Measurements from ENCODE around the gene INCENP.

DNA sequence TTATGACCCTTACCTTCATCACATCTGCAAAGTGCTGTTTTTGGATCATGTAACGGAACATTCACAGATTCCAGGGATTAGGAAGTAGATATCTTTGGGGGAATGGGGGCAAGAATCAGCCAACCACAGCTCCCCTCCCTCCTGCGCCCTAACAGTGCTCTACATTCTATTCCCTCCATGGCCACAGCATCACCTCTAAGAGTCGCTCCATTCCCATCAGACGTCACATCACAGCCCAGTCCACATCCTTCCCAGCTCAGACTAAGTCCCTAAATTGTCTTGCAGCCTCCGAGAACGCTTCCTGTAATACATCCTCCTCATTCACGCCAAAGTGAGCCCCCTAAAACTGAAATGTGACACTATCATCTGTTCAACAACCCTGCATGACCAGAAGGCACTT is 72.1 kb downstream of the INCENP start:
- TF ChIP-seq ESRRA (CRISPR knock-in tag; IDR thresholded peaks at IDR 0.05; ENCODE audit: low read depth) (no peak), TAF1 (CRISPR knock-in tag; IDR thresholded peaks at IDR 0.05) (no peak), ZNF768 (CRISPR knock-in tag; IDR thresholded peaks at IDR 0.05) (no peak), TCF12 (IDR thresholded peaks at IDR 0.05) (no peak), TCF12 (CRISPR knock-in tag; IDR thresholded peaks at IDR 0.05) (no peak)
- TF ChIP-seq, protein P1, sequence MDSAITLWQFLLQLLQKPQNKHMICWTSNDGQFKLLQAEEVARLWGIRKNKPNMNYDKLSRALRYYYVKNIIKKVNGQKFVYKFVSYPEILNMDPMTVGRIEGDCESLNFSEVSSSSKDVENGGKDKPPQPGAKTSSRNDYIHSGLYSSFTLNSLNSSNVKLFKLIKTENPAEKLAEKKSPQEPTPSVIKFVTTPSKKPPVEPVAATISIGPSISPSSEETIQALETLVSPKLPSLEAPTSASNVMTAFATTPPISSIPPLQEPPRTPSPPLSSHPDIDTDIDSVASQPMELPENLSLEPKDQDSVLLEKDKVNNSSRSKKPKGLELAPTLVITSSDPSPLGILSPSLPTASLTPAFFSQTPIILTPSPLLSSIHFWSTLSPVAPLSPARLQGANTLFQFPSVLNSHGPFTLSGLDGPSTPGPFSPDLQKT (CRISPR knock-in tag; IDR thresholded peaks at IDR 0.05; ENCODE audit: borderline replicate concordance), result no peak
- TF ChIP-seq, protein P2, sequence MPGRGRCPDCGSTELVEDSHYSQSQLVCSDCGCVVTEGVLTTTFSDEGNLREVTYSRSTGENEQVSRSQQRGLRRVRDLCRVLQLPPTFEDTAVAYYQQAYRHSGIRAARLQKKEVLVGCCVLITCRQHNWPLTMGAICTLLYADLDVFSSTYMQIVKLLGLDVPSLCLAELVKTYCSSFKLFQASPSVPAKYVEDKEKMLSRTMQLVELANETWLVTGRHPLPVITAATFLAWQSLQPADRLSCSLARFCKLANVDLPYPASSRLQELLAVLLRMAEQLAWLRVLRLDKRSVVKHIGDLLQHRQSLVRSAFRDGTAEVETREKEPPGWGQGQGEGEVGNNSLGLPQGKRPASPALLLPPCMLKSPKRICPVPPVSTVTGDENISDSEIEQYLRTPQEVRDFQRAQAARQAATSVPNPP (CRISPR knock-in tag; IDR thresholded peaks at IDR 0.05), result no peak
- TF ChIP-seq, protein P3, sequence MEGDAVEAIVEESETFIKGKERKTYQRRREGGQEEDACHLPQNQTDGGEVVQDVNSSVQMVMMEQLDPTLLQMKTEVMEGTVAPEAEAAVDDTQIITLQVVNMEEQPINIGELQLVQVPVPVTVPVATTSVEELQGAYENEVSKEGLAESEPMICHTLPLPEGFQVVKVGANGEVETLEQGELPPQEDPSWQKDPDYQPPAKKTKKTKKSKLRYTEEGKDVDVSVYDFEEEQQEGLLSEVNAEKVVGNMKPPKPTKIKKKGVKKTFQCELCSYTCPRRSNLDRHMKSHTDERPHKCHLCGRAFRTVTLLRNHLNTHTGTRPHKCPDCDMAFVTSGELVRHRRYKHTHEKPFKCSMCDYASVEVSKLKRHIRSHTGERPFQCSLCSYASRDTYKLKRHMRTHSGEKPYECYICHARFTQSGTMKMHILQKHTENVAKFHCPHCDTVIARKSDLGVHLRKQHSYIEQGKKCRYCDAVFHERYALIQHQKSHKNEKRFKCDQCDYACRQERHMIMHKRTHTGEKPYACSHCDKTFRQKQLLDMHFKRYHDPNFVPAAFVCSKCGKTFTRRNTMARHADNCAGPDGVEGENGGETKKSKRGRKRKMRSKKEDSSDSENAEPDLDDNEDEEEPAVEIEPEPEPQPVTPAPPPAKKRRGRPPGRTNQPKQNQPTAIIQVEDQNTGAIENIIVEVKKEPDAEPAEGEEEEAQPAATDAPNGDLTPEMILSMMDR (CRISPR knock-in tag; IDR thresholded peaks at IDR 0.05), result no peak
- TF ChIP-seq, protein P4, sequence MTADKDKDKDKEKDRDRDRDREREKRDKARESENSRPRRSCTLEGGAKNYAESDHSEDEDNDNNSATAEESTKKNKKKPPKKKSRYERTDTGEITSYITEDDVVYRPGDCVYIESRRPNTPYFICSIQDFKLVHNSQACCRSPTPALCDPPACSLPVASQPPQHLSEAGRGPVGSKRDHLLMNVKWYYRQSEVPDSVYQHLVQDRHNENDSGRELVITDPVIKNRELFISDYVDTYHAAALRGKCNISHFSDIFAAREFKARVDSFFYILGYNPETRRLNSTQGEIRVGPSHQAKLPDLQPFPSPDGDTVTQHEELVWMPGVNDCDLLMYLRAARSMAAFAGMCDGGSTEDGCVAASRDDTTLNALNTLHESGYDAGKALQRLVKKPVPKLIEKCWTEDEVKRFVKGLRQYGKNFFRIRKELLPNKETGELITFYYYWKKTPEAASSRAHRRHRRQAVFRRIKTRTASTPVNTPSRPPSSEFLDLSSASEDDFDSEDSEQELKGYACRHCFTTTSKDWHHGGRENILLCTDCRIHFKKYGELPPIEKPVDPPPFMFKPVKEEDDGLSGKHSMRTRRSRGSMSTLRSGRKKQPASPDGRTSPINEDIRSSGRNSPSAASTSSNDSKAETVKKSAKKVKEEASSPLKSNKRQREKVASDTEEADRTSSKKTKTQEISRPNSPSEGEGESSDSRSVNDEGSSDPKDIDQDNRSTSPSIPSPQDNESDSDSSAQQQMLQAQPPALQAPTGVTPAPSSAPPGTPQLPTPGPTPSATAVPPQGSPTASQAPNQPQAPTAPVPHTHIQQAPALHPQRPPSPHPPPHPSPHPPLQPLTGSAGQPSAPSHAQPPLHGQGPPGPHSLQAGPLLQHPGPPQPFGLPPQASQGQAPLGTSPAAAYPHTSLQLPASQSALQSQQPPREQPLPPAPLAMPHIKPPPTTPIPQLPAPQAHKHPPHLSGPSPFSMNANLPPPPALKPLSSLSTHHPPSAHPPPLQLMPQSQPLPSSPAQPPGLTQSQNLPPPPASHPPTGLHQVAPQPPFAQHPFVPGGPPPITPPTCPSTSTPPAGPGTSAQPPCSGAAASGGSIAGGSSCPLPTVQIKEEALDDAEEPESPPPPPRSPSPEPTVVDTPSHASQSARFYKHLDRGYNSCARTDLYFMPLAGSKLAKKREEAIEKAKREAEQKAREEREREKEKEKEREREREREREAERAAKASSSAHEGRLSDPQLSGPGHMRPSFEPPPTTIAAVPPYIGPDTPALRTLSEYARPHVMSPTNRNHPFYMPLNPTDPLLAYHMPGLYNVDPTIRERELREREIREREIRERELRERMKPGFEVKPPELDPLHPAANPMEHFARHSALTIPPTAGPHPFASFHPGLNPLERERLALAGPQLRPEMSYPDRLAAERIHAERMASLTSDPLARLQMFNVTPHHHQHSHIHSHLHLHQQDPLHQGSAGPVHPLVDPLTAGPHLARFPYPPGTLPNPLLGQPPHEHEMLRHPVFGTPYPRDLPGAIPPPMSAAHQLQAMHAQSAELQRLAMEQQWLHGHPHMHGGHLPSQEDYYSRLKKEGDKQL (CRISPR knock-in tag; IDR thresholded peaks at IDR 0.05; ENCODE audit: low read depth), result no peak

Measured in HepG2 (cell line).